GM21515 (cell line): ENCODE measurements around the gene CYSRT1.

Experiments
- ATAC-seq: cut with Tn5 transposase; IDR thresholded peaks from one replicate; pipeline ENCODE4 v1.9.1; 2021; ENCODE audit not compliant: unreplicated experiment

The CYSRT1 gene

GRCh38 chr9:137205126-137206069 lies 19.6 kb upstream of the CYSRT1 start, which contains the start of the genes NDOR1 and TMEM203:
NDOR1 (plus strand) TSS chr9:137205700; CDS start chr9:137205778, 78 bp downstream.
TMEM203 (minus strand) TSS chr9:137205648; CDS start chr9:137205414, 234 bp downstream.
- ATAC-seq = peak; percentile 35

DNA sequence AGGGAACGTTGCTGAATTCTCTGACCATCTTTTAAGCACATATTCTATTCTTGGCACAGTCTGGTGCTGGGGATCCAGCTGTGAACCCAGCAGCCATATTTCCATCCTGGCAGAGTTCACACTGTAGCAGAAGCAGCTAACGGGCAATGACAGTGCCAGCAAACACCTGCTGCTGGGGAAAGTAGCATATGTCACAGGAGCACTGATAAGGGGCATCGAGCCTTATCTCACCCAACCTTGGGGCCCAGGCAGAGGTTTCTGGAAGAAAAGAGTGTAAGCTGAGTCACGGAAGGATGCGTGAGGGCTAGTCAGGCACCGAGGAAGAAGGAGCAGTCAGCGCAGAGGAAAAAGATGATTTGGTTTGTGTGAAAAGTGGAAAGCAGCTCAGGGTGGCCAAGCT lies 18.4 kb upstream of the CYSRT1 start:
- ATAC-seq = no peak

- ATAC-seq = no peak
Observed at GRCh38 chr9:137211532-137211931, 13.4 kb upstream of the CYSRT1 start.

DNA sequence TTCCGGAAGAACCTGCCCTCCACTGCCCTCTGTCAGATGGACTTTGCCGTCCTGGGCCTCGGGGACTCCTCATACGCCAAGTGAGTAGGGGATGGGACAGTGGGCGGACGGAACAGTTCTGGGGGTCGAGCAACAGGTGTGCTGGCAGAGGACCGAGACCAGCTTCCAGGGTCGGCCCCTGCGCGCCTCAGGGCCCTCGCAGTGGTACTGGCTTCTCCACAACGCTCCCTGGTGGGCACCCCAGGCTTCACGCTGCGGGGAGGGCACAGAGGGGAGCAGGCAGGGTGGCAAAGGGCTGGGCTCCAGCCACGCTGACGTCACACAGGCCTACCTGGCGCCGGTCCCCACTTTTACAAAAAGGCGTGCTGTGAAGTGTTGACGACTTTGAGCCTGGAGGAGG lies 12.5 kb upstream of the CYSRT1 start:
- ATAC-seq = no peak

DNA sequence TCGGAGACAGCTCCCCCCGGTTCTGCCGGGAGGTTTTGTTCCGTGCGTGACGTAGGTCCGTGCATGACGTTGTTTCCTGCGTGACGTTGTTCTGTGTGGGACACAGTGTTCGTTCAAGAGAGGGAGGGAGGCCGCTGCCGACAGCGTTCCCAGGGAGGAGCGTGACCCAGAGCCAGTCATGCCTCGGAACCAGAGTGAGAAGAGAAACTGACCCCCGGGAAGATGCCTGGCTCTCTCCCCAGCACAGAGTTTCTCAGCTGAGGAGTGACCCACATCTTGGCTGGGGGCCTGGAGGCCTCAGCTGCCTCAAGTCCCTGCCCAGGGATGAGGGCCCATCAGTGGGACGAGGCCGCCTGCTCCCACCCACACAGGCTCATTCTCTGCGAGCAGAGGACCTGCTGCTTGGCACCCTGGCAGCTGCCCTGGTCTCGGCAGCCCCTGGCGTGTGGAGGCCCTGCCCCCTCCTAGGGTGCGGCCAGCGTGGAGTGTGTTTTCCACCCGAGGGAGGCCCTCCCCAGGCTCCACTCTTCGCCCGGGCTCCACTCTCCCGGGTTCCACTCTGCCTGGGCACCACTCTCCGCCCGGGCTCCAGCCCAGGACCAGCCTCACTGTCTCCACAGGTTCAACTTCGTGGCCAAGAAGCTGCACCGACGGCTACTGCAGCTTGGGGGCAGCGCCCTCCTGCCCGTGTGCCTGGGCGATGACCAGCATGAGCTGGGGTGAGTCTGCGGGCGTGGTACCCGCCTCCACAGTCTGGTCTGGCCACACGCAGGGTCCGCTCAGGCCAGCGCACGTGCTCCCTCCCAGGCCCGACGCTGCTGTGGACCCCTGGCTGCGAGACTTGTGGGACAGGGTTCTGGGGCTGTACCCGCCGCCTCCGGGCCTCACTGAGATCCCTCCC lies 11.6 kb upstream of the CYSRT1 start:
- ATAC-seq = no peak

DNA sequence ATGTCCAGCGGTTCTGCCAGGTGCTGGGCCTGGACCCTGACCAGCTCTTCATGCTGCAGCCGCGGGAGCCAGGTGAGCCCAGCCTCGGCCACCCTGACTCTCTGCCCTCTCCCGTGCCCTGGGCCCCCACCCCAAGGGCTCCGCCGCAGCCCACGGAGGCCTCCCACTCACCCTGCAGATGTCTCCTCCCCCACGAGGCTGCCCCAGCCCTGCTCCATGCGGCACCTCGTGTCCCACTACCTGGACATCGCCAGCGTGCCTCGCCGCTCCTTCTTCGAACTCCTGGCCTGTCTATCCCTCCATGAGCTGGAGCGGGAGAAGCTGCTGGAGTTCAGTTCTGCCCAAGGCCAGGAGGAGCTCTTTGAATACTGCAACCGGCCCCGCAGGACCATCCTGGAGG lies 10.4 kb upstream of the CYSRT1 start:
- ATAC-seq = no peak

DNA sequence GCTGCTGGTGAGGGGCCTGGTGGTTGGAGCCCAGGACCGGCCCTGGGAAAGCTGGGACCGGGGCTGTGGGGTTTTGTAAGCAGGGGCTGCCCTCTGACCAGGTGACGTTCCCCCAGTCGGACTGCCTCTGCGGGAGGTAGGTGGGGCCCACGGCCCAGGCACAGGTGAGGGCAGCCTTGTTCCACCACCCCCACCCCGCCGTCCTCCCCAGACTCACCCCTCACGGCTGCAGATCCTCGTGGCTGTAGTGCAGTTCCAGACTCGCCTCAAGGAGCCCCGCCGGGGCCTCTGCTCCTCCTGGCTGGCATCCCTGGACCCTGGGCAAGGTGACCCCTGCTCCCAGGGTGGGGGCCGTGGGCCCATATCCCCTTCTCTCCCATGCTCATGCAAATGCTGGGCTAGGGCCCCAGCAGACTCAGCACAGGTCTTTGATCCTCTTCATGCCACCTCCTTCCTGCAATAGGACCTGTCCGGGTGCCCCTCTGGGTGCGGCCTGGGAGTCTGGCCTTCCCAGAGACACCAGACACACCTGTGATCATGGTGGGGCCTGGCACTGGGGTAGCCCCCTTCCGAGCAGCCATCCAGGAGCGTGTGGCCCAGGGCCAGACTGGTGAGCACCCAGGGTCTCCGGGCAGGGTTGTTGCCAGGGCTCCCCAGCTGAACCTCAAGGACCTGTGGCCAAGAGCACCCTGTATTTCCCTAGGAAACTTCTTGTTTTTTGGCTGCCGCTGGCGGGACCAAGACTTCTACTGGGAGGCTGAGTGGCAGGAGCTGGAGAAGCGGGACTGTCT lies 9.6 kb upstream of the CYSRT1 start:
- ATAC-seq = no peak

GRCh38 chr9:137216188-137216965 lies 8.6 kb upstream of the CYSRT1 start:
- no peak for ATAC-seq

GRCh38 chr9:137217276-137218211 lies 7.4 kb upstream of the CYSRT1 start:
- no peak for ATAC-seq

- ATAC-seq = no peak
Observed at GRCh38 chr9:137218212-137218753, 6.7 kb upstream of the CYSRT1 start.

DNA sequence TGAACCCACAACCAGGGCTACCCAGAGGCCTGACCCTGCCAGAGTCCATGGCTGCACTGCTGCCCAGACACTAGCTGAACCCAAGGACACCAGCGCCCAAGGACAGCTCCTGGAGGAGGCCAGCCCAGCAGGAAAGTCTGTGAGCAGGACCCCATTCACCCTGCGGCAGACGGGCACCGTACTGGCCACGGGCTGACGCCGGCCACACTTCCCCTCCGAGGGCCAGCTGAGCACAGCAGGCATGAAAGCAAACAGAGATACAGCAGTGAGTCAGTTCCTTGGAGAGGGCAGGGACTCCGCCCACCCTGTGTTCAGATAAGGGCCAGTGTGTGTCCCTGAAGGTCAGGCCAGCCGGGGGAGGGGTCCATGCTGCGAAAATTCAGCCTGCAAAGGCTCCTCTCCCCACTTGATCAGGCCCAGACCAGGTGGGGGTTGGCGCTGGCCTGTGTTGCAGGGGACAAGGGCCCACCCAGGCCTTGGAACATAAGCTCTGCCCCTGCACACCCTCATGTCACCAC lies 6.2 kb upstream of the CYSRT1 start:
- no peak for ATAC-seq

DNA sequence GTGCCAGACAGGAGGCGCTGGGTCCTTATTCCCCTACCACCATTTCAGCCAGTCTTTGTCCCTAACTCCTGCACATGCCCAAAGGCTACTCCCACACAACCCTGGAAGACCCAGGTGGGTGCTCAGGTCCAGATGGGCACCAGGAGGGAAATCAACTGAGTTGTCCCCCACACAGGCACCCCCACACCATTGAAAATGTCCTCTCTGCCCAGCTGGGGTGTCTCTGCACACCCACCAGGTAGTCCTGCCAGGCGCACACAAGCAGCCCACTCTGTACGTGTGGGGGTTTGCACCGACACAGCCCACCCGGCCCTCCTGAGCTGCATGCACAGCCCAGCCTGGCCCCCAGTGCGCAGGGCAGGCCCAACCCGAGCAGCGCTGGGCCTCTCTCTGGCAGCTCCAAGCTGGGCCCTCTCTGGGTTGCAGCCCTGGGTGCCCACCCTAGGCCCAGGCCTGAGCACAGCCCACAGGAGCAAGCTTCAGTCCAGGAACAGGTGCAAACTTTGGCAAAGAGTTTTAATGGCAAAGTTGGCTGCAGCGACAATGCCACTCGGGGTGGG lies 5.1 kb upstream of the CYSRT1 start:
- ATAC-seq = no peak

- ATAC-seq = no peak
Observed at GRCh38 chr9:137220317-137221094, 4.5 kb upstream of the CYSRT1 start.

- ATAC-seq = no peak
Observed at GRCh38 chr9:137221095-137221505, 3.9 kb upstream of the CYSRT1 start.

DNA sequence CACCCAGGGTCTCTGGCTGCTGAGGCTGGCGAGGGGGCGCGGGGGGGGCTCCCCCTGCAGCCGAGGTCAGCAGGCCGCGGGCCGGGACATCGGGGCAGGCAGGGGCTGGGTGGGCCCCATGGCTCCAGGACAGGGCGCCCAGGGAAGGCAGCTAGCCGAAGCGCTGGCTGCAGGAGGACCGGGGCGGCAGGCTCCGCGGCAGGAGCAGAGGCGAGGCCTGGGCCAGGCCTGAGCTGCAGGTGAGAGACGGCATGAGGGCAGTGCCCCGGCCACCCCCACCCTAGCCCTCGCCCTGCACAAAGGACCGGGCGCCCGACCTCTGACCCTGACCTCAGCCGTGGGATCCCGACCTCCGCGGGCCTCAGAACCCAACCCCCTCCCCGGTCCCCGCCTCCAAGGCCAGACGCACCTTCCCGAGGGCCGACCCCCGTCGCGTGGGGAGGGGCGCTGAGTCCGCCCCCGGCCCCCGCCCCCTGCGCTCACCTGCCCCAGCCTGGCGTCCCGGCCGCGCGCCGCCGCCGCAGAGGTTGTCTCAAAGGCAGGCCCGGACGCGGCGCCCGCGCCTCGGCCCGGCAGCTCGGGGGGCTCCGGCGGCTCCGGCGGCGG lies 3.4 kb upstream of the CYSRT1 start:
- ATAC-seq = no peak

GRCh38 chr9:137222190-137223077 lies 2.5 kb upstream of the CYSRT1 start, which contains the start of gene RNF208:
RNF208 (minus strand) TSS chr9:137222240; CDS start chr9:137221212, 1,028 bp downstream.
- ATAC-seq = no peak
